Measurements from ENCODE around the gene MEF2D.
A peak's percentile ranks its signal among the peaks of the same experiment; 100 is the strongest.

The MEF2D gene

GRCh38 chr1:156468693-156469345, 31.8 kb downstream of the MEF2D start:
- DNase-seq (ENCODE audit: low spot score): no peak

- no peak for DNase-seq (ENCODE audit: low spot score)
Measured at GRCh38 chr1:156467906-156468305, 32.7 kb downstream of the MEF2D start.

GRCh38 chr1:156467385-156467784, 33.2 kb downstream of the MEF2D start:
- no peak for DNase-seq (ENCODE audit: low spot score)

- no peak for DNase-seq (ENCODE audit: low spot score)
Measured at GRCh38 chr1:156465747-156466365, 34.7 kb downstream of the MEF2D start.

DNA sequence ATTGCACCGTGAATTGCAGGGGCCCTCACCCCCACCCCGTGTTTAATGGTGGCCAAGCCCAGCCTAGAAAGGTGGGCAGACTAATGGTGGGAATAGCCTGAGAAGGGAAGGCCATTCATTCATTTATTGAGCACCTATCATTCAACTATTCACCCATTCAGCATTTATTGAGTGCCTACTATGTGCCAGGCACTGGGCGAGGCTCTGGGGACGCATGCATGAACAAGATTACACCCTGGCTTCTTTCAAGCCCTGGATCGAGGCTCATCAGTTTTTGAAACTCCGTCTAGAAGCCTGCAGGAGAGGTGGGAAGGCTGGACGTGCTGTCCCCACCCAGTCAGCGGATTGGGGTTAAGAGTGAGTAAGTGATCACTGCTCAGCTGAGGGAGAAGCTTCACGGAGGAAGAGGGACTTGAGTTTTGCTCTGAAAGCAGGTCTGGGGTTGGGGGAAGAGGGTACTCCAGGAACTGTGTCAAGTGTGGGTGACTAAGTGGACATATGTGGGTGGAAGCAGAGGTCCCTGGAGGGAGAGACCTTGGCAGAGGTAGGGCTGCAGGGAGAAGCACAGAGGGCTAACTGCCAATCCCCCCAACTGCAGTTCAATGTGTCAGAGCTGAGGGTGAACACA, 35.6 kb downstream of the MEF2D start:
- no peak for DNase-seq (ENCODE audit: low spot score)

DNA sequence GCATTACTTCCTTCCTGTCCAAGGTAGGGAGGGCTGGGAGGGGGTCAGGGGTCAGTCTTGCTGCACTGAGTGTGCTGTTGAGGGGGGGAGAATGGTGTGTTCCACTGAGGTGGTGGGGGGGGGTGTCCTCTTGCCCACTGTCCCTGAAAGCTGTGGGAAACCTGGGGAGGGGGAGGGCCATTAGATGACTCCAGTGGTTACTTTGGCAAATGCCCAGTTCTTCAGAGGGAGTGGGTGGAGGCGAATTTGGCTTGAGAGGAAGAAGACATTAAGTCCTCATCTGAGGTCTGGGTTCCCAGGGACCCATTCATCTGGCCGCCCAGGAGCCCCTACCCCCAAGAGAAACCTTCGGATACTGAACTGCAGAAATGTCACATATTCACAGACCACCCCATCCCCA, 36.2 kb downstream of the MEF2D start:
- no peak for DNase-seq (ENCODE audit: low spot score)

DNA sequence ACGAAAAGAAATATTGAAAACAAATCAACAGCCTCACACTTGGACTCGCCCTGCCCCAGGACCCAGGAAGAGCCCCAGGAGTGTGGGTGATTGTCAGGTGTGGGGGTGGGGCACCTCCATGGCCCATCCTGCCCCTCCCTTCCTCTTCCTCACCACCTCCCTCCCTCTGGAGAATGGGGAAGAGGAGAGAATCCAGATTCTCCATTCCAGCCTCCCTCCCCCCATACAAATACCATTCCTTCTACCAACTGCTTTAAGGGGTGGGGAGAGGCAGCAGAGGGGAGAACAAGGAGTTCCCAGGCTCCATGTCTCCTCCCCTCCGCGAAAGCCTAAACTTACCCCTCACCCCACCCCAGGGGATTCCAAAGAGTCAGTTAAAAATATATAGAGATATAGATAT, 36.7 kb downstream of the MEF2D start:
- DNase-seq (ENCODE audit: low spot score): no peak

DNA sequence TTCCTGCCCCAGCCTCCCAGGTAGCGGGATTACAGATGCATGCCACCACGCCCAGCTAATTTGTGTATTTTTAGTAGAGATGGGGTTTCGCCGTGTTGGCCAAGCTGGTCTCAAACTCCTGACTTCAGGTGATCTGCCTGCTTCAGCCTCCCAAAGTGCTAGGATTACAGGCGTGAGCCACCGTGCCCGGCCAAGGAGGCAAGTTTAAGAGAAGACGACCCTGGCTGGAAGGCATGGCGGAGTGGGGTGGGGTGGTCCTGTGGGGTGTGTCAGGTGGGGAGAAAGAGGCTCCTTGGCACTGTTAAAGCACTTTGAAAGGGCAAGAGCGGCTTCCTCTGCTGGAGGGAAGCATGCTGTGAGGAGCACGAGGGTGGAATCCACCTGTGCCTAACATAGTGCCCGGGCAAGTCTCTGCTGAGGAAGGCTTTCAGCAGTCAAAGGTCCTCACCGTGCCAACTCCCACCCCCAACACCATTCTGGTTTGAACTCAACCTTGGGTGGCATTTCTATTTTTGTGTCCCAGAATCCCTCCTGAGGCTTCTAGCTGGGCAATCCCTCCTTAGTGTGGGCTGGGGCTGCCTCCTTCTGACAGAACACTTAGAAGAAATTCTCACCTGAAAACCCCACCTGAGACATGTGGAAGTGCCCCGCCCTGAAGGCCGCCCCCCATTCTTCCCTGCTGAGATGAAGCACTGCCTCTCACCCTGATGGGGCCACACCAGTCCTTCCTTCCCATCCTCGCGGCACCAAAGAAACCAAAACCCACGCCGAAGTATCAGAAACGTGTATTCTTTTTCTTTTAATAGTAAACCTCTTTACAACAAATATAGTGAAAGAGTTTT, 37.4 kb downstream of the MEF2D start:
- no peak for DNase-seq (ENCODE audit: low spot score)

DNA sequence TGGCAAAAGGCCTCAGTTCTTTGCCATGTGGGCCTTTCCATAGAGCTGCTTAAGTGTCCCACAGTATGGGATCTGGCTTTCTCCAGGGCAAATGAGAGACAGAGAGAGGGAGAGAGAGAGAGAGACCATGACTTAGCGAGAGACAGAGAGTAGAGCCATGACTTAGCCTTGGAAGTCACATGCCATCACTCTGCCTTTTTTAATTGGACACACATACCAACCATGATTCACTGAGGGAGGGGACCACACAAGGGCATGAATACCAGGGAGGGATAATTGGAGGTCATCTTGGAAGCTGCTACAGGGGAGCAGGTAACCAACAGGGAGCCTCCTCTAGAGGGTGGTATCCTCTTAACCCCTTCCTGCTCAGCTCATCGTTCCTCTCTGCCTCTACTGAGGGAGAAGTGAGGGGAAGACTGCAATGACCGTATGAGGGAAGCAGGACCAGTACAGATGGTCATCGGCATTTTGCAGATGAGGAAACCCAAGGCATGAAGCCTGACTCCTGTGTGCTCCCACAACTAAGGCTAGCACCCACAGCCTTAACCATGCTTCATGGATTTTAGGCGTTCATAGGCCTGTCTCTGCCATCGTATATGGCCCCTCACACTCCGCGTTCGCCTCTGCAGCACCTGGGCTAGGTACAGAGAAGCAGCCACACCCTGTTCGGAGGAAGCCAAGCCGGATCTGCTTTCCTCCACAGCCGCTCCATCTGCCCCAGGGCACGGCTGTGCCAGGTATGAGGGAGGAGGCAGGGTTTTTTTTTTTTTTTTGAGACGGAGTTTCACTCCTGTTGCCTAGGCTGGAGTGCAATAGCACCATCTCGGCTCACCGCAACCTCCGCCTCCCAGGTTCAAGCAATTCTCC, 38.6 kb downstream of the MEF2D start:
- DNase-seq (ENCODE audit: low spot score): no peak

GRCh38 chr1:156461109-156461508, 39.5 kb downstream of the MEF2D start:
- no peak for DNase-seq (ENCODE audit: low spot score)

DNA sequence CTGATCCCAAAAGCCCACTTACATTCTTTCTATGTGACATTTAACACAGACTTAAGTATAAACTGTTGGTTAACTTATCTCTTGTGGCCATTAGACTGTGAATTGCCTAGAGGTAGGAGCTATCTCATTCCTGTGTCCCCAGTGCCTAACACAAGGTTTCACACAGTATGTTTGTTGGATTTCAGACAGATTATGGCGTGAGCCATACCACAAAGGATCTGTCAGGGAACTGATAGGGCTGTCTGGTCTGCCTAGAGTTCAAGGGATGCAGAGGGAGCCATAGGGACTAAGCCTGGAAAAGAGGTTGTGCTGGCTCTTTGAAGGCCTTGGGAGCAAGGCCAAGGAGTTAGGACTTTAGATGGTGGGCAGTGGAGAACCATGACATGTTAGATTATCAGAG, 40.0 kb downstream of the MEF2D start:
- DNase-seq (ENCODE audit: low spot score): no peak

GRCh38 chr1:156458181-156458503, 42.4 kb downstream of the MEF2D start:
- DNase-seq (ENCODE audit: low spot score): no peak

DNA sequence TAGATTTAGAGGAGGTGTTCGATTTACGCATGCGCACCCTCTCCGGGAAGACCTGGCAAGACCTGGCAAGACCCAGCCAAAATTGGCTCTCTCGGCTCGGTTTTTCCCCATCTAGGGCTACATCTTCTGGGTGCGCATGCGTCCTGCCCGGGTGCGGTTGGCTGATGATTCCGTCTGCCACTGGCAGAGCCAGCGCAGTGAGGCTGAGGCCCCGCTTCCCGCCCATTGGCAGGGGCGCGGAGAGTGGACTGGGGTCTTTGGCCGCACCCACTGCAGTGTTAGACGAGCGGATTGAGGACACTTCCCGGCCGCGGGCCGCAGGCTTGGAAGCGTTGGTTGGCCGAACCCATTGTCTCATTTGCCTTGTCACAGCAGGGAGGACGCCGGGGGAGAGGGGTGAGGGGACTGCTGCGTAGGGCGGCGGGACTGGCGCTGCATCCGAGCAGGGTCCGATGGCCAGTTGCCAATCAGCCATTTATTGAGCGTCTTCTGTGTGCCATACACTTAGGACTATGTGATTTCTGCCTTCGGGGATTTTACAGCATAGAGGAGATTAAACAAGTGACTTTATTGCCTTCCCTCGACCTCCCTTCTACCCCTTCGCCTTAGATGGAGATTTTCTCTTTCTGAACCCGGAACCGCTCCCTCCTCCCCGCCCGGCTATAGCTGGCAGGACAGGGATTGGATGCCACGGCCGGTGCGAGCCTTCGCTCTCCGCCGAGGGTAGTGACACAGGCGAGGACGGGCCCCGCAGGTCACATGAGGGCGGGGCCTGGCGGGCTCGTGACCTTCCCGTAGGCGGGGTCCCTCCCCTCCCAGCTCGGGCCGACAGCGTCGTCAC, 43.7 kb downstream of the MEF2D start:
- DNase-seq (ENCODE audit: low spot score): peak; percentile 98

DNA sequence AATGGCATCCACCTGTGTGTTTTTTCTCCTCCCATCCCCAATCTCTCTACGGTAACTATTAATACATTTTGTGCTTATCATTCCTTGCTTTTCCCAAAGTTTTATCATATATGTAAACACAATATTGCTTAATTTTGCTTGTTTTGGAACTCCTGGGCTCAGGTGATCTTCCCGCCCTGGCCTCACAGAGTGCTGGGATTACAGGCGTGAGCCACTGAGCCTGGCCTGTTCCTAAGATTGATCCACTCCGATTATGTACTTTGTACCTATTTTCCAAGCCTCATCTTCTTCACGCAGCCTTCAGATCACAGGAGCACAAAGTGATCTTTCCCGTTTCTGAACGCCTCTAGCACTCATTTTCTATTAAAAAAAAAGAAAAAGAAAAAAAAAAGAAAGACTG, 45.2 kb downstream of the MEF2D start:
- no peak for DNase-seq (ENCODE audit: low spot score)

GRCh38 chr1:156452907-156453306, 47.7 kb downstream of the MEF2D start:
- no peak for DNase-seq (ENCODE audit: low spot score)

- no peak for DNase-seq (ENCODE audit: low spot score)
Measured at GRCh38 chr1:156451505-156452160, 48.9 kb downstream of the MEF2D start.

GRCh38 chr1:156448134-156448967, 52.2 kb downstream of the MEF2D start:
- no peak for DNase-seq (ENCODE audit: low spot score)

GRCh38 chr1:156445789-156446263, 54.7 kb downstream of the MEF2D start:
- peak; percentile 75 for DNase-seq (ENCODE audit: low spot score)

DNA sequence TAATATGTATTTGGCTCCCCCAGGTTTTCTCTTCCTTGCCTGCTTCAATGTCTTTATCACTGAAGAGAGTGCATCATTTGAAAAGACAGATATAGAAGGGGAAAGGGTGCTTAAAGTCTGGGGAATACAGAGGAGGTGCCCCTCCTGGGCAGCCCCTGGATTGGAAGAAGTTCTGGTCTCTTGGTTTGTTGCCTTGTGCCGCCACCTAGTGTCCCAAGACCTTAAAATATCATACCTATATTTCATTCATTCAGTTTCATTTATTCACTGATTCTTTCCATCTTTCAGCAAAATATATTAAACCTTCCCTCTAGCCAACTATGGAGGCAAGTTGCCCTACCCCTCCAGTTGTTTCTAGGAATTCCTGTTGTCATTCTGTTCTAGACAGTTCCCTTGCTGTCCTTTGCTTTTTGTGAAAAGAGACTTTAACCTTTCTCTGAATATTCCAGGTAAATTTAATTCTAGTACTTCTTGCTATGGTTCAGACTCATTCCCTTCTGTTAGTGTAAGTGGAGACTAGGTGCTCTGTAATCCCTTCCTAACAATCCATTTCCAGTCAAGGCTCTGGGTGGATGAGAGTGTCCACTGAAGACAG, 56.1 kb downstream of the MEF2D start:
- DNase-seq (ENCODE audit: low spot score): no peak
